WTC11 (cell line): ENCODE results near the gene TDRD9.

Experiments used
- CBFB ChIP-seq: sonication (generic); formaldehyde crosslinking; IDR thresholded peaks from 2 replicates; pipeline ENCODE4 v1.8.1; 2022; ENCODE audit warnings: mild to moderate bottlenecking, low read depth, missing genetic modification reagents
- CTCF ChIP-seq: fragments of 200-600 bp; IDR thresholded peaks from 2 replicates; pipeline ENCODE4 v1.8.0; 2022; ENCODE audit warnings: antibody characterized with exemption
- E2F1 ChIP-seq: sonication (generic); formaldehyde crosslinking; IDR thresholded peaks from 2 replicates; pipeline ENCODE4 v1.8.0; 2022; ENCODE audit warnings: mild to moderate bottlenecking, missing genetic modification reagents
- ETV6 ChIP-seq: sonication (generic); formaldehyde crosslinking; IDR thresholded peaks from 2 replicates; pipeline ENCODE4 v1.8.1; 2022; ENCODE audit warnings: mild to moderate bottlenecking, missing genetic modification reagents
- FOXJ3 ChIP-seq: sonication (generic); formaldehyde crosslinking; IDR thresholded peaks from 2 replicates; pipeline ENCODE4 v1.9.0; 2021; ENCODE audit warnings: missing genetic modification reagents, mild to moderate bottlenecking, borderline replicate concordance
- FOXP1 ChIP-seq: sonication (generic); formaldehyde crosslinking; IDR thresholded peaks from 2 replicates; pipeline ENCODE4 v1.8.0; 2022; ENCODE audit warnings: missing genetic modification reagents, mild to moderate bottlenecking, moderate library complexity, borderline replicate concordance
- GABPB1 ChIP-seq: sonication (generic); formaldehyde crosslinking; IDR thresholded peaks from 2 replicates; pipeline ENCODE4 v1.8.1; 2023; ENCODE audit warnings: mild to moderate bottlenecking, missing genetic modification reagents
- MYBL2 ChIP-seq: sonication (generic); formaldehyde crosslinking; IDR thresholded peaks from 2 replicates; pipeline ENCODE4 v1.8.1; 2023; ENCODE audit warnings: mild to moderate bottlenecking, moderate library complexity, missing genetic modification reagents
- NFATC4 ChIP-seq: fragments of 250-450 bp; sonication (Bioruptor Pico); IDR thresholded peaks from 2 replicates; pipeline ENCODE4 v1.9.0; 2021; ENCODE audit warnings: mild to moderate bottlenecking
- NFYB ChIP-seq: sonication (generic); formaldehyde crosslinking; conservative IDR thresholded peaks from 2 replicates; pipeline ENCODE4 v1.8.0; 2022; ENCODE audit warnings: low read depth, missing genetic modification reagents
- USF1 ChIP-seq: sonication (generic); formaldehyde crosslinking; IDR thresholded peaks from 2 replicates; pipeline ENCODE4 v1.8.0; 2022; ENCODE audit warnings: mild to moderate bottlenecking, missing genetic modification reagents
- USF2 ChIP-seq: sonication (generic); formaldehyde crosslinking; IDR thresholded peaks from 2 replicates; pipeline ENCODE4 v1.8.1; 2023; ENCODE audit warnings: mild to moderate bottlenecking, missing genetic modification reagents, moderate library complexity
- ZNF423 ChIP-seq: fragments of 250-450 bp; sonication (Bioruptor Pico); IDR thresholded peaks from 2 replicates; pipeline ENCODE4 v2.1.2; 2022; ENCODE audit warnings: mild to moderate bottlenecking, moderate library complexity
- TF ChIP-seq, protein P1 (sequence below): fragments of 250-450 bp; sonication (Bioruptor Pico); IDR thresholded peaks from 2 replicates; pipeline ENCODE4 v1.9.0; 2021; ENCODE audit warnings: mild to moderate bottlenecking, borderline replicate concordance

GRCh38 chr14:103984196-103984595 lies 55.9 kb downstream of the TDRD9 start:
- no peak for TF ChIP-seq NFYB (CRISPR knock-in tag)
- TF ChIP-seq CTCF = no peak
- no peak for TF ChIP-seq ETV6 (CRISPR knock-in tag)
- TF ChIP-seq NFATC4 (CRISPR knock-in tag) = no peak
- TF ChIP-seq GABPB1 (CRISPR knock-in tag) = no peak
- no peak for TF ChIP-seq CBFB
- TF ChIP-seq FOXP1 (CRISPR knock-in tag) = no peak
- no peak for TF ChIP-seq MYBL2 (CRISPR knock-in tag)
- TF ChIP-seq, protein P1, sequence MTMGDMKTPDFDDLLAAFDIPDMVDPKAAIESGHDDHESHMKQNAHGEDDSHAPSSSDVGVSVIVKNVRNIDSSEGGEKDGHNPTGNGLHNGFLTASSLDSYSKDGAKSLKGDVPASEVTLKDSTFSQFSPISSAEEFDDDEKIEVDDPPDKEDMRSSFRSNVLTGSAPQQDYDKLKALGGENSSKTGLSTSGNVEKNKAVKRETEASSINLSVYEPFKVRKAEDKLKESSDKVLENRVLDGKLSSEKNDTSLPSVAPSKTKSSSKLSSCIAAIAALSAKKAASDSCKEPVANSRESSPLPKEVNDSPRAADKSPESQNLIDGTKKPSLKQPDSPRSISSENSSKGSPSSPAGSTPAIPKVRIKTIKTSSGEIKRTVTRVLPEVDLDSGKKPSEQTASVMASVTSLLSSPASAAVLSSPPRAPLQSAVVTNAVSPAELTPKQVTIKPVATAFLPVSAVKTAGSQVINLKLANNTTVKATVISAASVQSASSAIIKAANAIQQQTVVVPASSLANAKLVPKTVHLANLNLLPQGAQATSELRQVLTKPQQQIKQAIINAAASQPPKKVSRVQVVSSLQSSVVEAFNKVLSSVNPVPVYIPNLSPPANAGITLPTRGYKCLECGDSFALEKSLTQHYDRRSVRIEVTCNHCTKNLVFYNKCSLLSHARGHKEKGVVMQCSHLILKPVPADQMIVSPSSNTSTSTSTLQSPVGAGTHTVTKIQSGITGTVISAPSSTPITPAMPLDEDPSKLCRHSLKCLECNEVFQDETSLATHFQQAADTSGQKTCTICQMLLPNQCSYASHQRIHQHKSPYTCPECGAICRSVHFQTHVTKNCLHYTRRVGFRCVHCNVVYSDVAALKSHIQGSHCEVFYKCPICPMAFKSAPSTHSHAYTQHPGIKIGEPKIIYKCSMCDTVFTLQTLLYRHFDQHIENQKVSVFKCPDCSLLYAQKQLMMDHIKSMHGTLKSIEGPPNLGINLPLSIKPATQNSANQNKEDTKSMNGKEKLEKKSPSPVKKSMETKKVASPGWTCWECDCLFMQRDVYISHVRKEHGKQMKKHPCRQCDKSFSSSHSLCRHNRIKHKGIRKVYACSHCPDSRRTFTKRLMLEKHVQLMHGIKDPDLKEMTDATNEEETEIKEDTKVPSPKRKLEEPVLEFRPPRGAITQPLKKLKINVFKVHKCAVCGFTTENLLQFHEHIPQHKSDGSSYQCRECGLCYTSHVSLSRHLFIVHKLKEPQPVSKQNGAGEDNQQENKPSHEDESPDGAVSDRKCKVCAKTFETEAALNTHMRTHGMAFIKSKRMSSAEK (CRISPR knock-in tag) = no peak
- no peak for TF ChIP-seq USF1 (CRISPR knock-in tag)
- TF ChIP-seq ZNF423 = no peak
- TF ChIP-seq E2F1 = no peak
- TF ChIP-seq FOXJ3 (CRISPR knock-in tag) = no peak
- TF ChIP-seq USF2 (CRISPR knock-in tag) = no peak
